Activated CD8-positive, alpha-beta T cell treated with anti-CD3 and anti-CD28 coated beads, Interleukin-2, amount 10 ng/mL, durations not matched to agents 7 days and 5 days (primary cell): ENCODE results near the gene PPP2R2B. TPM values are rescaled to one million over a fixed set of nuclear protein-coding genes. Genes with fewer than 3 reads are reported as not detected.

Source experiments
- ATAC-seq: fragments of 150-1000 bp; cut with Tn5 transposase; one replicate; pipeline ENCODE4 v1.10.0; 2021; ENCODE audit warnings: moderate library complexity
- CTCF ChIA-PET: fragments of 350-600 bp; sonication (Branson Sonifier 250); formaldehyde crosslinking; loops from one replicate; lab custom pipeline; 2021; ENCODE audit warnings: antibody characterized with exemption; lab: Charles Lee
- POLR2A ChIA-PET: fragments of 350-600 bp; sonication (Branson Sonifier 250); formaldehyde crosslinking; loops from one replicate; lab custom pipeline; 2021; ENCODE audit warnings: antibody characterized with exemption; lab: Charles Lee
- DNase-seq: peaks from one replicate; pipeline ENCODE4 v3.0.0-alpha.2; 2020
- H3K27ac Mint-ChIP-seq: one replicate; pipeline ENCODE4 v1.8.0; 2021; ENCODE audit warnings: mild to moderate bottlenecking, mixed read lengths
- H3K27me3 Mint-ChIP-seq: one replicate; pipeline ENCODE4 v1.8.0; 2021; ENCODE audit warnings: low read depth, mixed read lengths
- H3K36me3 Mint-ChIP-seq: one replicate; pipeline ENCODE4 v1.8.0; 2021; ENCODE audit warnings: low read depth, mixed read lengths
- H3K4me1 Mint-ChIP-seq: one replicate; pipeline ENCODE4 v1.8.0; 2021; ENCODE audit warnings: low read depth, mixed read lengths
- H3K4me3 Mint-ChIP-seq: one replicate; pipeline ENCODE4 v1.8.0; 2021; ENCODE audit warnings: mild to moderate bottlenecking, mixed read lengths
- H3K9me3 Mint-ChIP-seq: one replicate; pipeline ENCODE4 v1.8.0; 2022; ENCODE audit warnings: mixed read lengths; ENCODE audit not compliant: insufficient read depth
- total RNA-seq, 2 experiments: library from RNA; stranded (reverse); gene quantifications; one replicate each; pipeline ENCODE4 v1.2.3, GENCODE V29; 2021

PPP2R2B gene
- total RNA-seq, 2 experiments from 2014 or later, result 2.0 to 3.0 TPM

- no peak overlapping the region for H3K27ac Mint-ChIP-seq
- no peaks in the 10 kb centered on the region for H3K4me1 Mint-ChIP-seq
- DNase-seq (no peak), ATAC-seq (no peak)
- POLR2A ChIA-PET, result no interaction called here
- no peaks in the 10 kb centered on the region for H3K9me3 Mint-ChIP-seq
- peaks cover 39% of the 10 kb centered on the region for H3K27me3 Mint-ChIP-seq
- CTCF ChIA-PET, result no interaction called here
- no peaks in the 10 kb centered on the region for H3K36me3 Mint-ChIP-seq
- H3K4me3 Mint-ChIP-seq, result no peak overlapping the region
Measured at GRCh38 chr5:146883511-146883910, 5.0 kb upstream of the PPP2R2B start.

- no peak overlapping the region for H3K27ac Mint-ChIP-seq
- POLR2A ChIA-PET, result no interaction called here
- H3K36me3 Mint-ChIP-seq, result no peaks in the 10 kb centered on the region
- peaks cover 46% of the 10 kb centered on the region for H3K27me3 Mint-ChIP-seq
- DNase-seq (no peak), ATAC-seq (no peak)
- no peak overlapping the region for H3K4me3 Mint-ChIP-seq
- peaks cover 16% of the 10 kb centered on the region for H3K4me1 Mint-ChIP-seq
- H3K9me3 Mint-ChIP-seq, result no peaks in the 10 kb centered on the region
- CTCF ChIA-PET, result interaction anchor here (1.1 kb wide), 1 partner anchor 348 kb away, joined by 3 read pairs; no protein-coding TSS in a partner anchor
Measured at GRCh38 chr5:146880966-146881365, 2.4 kb upstream of the PPP2R2B start.

DNA sequence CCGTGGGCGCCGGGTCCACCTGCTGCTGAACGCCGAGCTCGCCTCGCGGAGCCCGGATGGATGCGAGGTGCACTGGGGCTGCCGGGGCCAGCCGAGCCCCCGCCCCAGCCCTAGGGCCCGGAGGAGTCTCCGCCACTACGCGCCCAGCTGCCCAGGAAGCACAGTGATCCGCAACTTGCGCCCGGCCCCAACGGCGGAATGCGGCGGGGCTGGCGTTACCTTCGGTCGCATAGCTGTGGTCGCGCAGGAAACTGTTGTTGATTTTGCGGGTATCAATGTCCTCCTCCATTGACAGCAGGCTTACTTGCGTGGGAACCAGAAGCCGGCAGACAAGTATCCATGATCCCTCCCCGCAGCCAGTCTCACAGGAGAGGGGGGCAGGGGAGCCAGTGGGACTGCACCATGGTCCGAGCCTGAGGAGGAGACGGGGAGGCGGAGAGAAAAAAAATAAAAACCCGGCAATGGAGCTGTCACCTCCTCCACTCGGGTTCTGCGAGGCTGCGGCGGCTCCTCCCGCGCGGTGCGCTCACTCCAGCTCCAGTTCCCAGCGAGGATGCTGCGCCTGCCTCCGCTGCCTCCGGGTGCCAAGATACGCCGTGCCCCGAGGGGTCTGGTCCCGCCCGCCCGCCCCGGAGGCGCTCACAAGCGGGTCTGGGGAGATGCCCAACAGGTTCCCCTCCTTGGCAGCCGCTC lies 628 bp downstream of the PPP2R2B start:
- Mint-ChIP-seq H3K27me3 (peaks cover 39% of the 10 kb centered on the region), H3K4me3 (peak overlapping the region; percentile 85), H3K9me3 (no peaks in the 10 kb centered on the region), H3K36me3 (no peaks in the 10 kb centered on the region), H3K4me1 (peaks cover 16% of the 10 kb centered on the region), H3K27ac (peak overlapping the region; percentile 32)
- CTCF ChIA-PET, result interaction anchor here (0.8 to 1.7 kb wide), 5 partner anchors 11 to 336 kb away, joined by 3 to 7 read pairs (median 4); no protein-coding TSS in a partner anchor
- DNase-seq (peak; percentile 53), ATAC-seq (peak; percentile 65)
- POLR2A ChIA-PET, result no interaction called here

- Mint-ChIP-seq H3K27me3 (peaks cover 39% of the 10 kb centered on the region), H3K9me3 (no peaks in the 10 kb centered on the region), H3K36me3 (no peaks in the 10 kb centered on the region), H3K27ac (peak overlapping the region; percentile 22), H3K4me3 (peak overlapping the region; percentile 85), H3K4me1 (peaks cover 16% of the 10 kb centered on the region)
- CTCF ChIA-PET, result interaction anchor here (1.5 kb wide), 1 partner anchor 335 kb away, joined by 4 read pairs; no protein-coding TSS in a partner anchor
- ATAC-seq (peak; percentile 6), DNase-seq (peak; percentile 29)
- POLR2A ChIA-PET, result no interaction called here
Measured at GRCh38 chr5:146877178-146877681, 1.3 kb downstream of the PPP2R2B start.

- ATAC-seq (no peak), DNase-seq (no peak)
- Mint-ChIP-seq H3K4me3 (no peak overlapping the region), H3K36me3 (no peaks in the 10 kb centered on the region), H3K27ac (no peak overlapping the region), H3K9me3 (no peaks in the 10 kb centered on the region), H3K27me3 (peaks cover 21% of the 10 kb centered on the region), H3K4me1 (peaks cover 16% of the 10 kb centered on the region)
- POLR2A ChIA-PET, result no interaction called here
- CTCF ChIA-PET, result no interaction called here
Measured at GRCh38 chr5:146873186-146873917, 5.2 kb downstream of the PPP2R2B start.

DNA sequence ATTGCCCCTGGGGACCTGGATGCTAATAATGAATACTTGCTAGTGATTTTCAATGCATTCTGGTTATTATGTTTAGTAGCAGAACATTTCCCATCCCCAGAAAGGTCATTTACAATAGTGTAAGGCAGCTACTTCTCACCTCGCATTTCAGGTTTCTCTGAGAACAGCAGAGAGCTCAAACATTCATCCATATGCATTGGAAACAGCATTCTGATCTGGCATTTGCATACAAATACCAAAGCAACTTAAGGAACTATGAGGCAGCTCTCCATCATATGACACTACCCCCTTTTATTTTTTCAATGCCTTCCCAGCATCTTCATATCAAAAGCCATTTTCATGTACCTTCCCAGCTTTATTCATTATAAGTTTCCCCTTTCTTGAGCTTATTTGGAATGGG lies 6.4 kb downstream of the PPP2R2B start:
- Mint-ChIP-seq H3K27me3 (peaks cover 20% of the 10 kb centered on the region), H3K4me1 (peaks cover 11% of the 10 kb centered on the region), H3K27ac (no peak overlapping the region), H3K36me3 (no peaks in the 10 kb centered on the region), H3K9me3 (no peaks in the 10 kb centered on the region), H3K4me3 (no peak overlapping the region)
- DNase-seq, result no peak
- no peak for ATAC-seq
- CTCF ChIA-PET, result interaction anchor here (1.5 kb wide), 1 partner anchor 94 kb away, joined by 3 read pairs; no protein-coding TSS in a partner anchor
- POLR2A ChIA-PET, result no interaction called here

DNA sequence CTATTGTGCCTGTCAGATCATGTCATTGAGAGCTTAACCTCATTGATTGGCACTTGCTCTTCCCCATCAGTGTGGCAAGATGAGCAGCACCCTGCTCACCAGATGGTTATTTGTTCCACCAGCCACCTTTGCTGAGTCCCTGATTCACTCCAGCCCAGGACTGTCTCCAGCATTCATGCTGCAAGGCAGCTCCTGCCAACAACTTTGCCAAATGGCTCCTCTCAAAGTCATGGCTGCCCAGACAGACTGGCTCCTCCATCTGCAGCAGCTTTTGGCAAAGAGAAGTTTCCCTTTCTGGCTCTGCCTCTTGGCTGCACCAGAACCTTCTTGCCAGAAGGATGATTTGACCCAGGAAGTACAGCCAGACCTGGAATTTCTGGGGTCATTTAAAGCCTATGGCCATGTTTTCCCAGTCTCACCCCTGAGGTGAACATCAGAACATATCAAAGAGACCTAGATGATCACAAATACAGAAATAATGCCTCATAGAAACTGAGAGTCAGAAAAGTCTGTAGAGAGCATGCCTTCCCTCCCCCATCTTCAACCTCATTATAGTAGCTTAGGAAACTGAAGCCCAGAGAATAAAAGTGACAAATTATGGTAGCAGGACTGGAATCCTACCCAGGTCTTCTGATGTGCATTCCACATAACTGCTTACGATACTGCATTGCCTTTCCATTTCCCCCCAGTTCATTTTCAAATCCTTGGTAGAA lies 10.4 kb downstream of the PPP2R2B start:
- POLR2A ChIA-PET, result no interaction called here
- Mint-ChIP-seq H3K9me3 (no peaks in the 10 kb centered on the region), H3K27me3 (peaks cover 2% of the 10 kb centered on the region), H3K27ac (no peak overlapping the region), H3K4me1 (no peaks in the 10 kb centered on the region), H3K36me3 (no peaks in the 10 kb centered on the region), H3K4me3 (no peak overlapping the region)
- CTCF ChIA-PET, result no interaction called here
- no peak for ATAC-seq
- DNase-seq, result no peak

DNA sequence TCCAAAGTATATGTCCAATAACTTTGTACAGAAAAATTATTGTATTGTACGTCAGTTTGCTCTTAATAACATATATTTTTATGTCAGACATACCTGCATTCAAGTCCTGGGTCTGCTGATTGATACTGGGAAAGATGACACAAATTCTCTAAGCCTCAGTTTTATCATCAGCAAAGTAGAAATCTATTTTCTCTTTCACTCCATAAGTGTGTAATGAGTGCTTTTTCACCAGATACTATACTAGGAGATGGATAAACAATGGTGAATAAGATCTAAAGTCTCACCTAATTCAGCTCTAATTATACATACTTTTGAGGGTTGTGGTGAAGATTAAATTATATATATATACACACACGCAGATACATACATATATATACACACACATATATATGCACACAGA lies 12.3 kb downstream of the PPP2R2B start:
- no peaks in the 10 kb centered on the region for H3K36me3 Mint-ChIP-seq
- H3K27ac Mint-ChIP-seq, result no peak overlapping the region
- DNase-seq (no peak), ATAC-seq (no peak)
- H3K27me3 Mint-ChIP-seq, result peaks cover 5% of the 10 kb centered on the region
- H3K4me3 Mint-ChIP-seq, result no peak overlapping the region
- ChIA-PET POLR2A (no interaction called here), CTCF (no interaction called here)
- H3K9me3 Mint-ChIP-seq, result no peaks in the 10 kb centered on the region
- H3K4me1 Mint-ChIP-seq, result no peaks in the 10 kb centered on the region

- Mint-ChIP-seq H3K4me1 (no peaks in the 10 kb centered on the region), H3K36me3 (no peaks in the 10 kb centered on the region), H3K9me3 (no peaks in the 10 kb centered on the region), H3K27ac (no peak overlapping the region), H3K4me3 (no peak overlapping the region), H3K27me3 (peaks cover 5% of the 10 kb centered on the region)
- ChIA-PET CTCF (no interaction called here), POLR2A (no interaction called here)
- DNase-seq, result no peak
- no peak for ATAC-seq
Measured at GRCh38 chr5:146862641-146863040, 15.9 kb downstream of the PPP2R2B start.

- POLR2A ChIA-PET, result no interaction called here
- H3K27ac Mint-ChIP-seq, result no peak overlapping the region
Measured at GRCh38 chr5:146860213-146860893, 18.2 kb downstream of the PPP2R2B start.

GRCh38 chr5:146852089-146852488 lies 26.5 kb downstream of the PPP2R2B start:
- DNase-seq (no peak), ATAC-seq (no peak)
- H3K4me3 Mint-ChIP-seq, result no peak overlapping the region
- ChIA-PET POLR2A (no interaction called here), CTCF (interaction anchor here (0.8 kb wide), 1 partner anchor 114 kb away, joined by 3 read pairs; no protein-coding TSS in a partner anchor)
- no peaks in the 10 kb centered on the region for H3K4me1 Mint-ChIP-seq
- H3K9me3 Mint-ChIP-seq, result no peaks in the 10 kb centered on the region
- H3K27me3 Mint-ChIP-seq, result peaks cover 3% of the 10 kb centered on the region
- H3K27ac Mint-ChIP-seq, result no peak overlapping the region
- no peaks in the 10 kb centered on the region for H3K36me3 Mint-ChIP-seq

More at GRCh38 chr5:146860213-146860893, 18.2 kb downstream of the PPP2R2B start:
- no peak for ATAC-seq
- DNase-seq, result no peak
- CTCF ChIA-PET, result no interaction called here
- no peaks in the 10 kb centered on the region for H3K4me1 Mint-ChIP-seq
- no peaks in the 10 kb centered on the region for H3K36me3 Mint-ChIP-seq
- no peak overlapping the region for H3K4me3 Mint-ChIP-seq
- no peaks in the 10 kb centered on the region for H3K9me3 Mint-ChIP-seq
- peaks cover 5% of the 10 kb centered on the region for H3K27me3 Mint-ChIP-seq
